H1 (cell line): ENCODE measurements around the gene NAV2. TPM values are rescaled to one million over a fixed set of nuclear protein-coding genes. Genes with fewer than 3 reads are reported as not detected.

Source experiments
- CTCF ChIA-PET: fragments of 300-600 bp; sonication (Branson Sonifier 250); formaldehyde crosslinking; loops from one replicate; lab custom pipeline; 2021; ENCODE audit not compliant: partially characterized antibody; lab: Charles Lee
- POLR2A ChIA-PET: fragments of 300-600 bp; sonication (Branson Sonifier 250); formaldehyde crosslinking; loops from one replicate; lab custom pipeline; 2021; ENCODE audit warnings: inconsistent platforms; ENCODE audit not compliant: partially characterized antibody; lab: Charles Lee
- DNase-seq, 2 experiments: peaks; one replicate each; pipeline versions ENCODE4 v3.0.0 to v3.0.0-alpha.2; 2010 to 2022; ENCODE audit warnings: low spot score in 2 of 2, low read depth in 1 of 2, mixed read lengths in 1 of 2
- FAIRE-seq: peaks from 2 replicates; lab custom pipeline; 2011; peaks lifted over from hg19 to GRCh38; lab: Jason Lieb, UNC
- H2AFZ ChIP-seq: 2 replicates; pipeline ENCODE4 v1.8.1; 2012; ENCODE audit warnings: low read length, inconsistent platforms
- H2AK5ac ChIP-seq: 2 replicates; pipeline ENCODE4 v1.6.1; 2013; ENCODE audit warnings: low read depth, low read length
- H2BK120ac ChIP-seq: replicated peaks from 2 replicates; pipeline ENCODE3; 2013; ENCODE audit warnings: low read depth, low read length, inconsistent platforms
- H2BK12ac ChIP-seq: 2 replicates; pipeline ENCODE4 v1.6.1; 2013; ENCODE audit warnings: low read depth, low read length
- H2BK15ac ChIP-seq: 2 replicates; pipeline ENCODE4 v1.6.1; 2013; ENCODE audit warnings: low read length
- H2BK20ac ChIP-seq: 2 replicates; pipeline ENCODE4 v1.6.1; 2013; ENCODE audit warnings: low read length
- H2BK5ac ChIP-seq: 2 replicates; pipeline ENCODE4 v1.6.1; 2013; ENCODE audit warnings: low read depth, low read length
- H3K14ac ChIP-seq: 2 replicates; pipeline ENCODE4 v1.6.1; 2013; ENCODE audit warnings: inconsistent platforms; ENCODE audit not compliant: insufficient read length
- H3K18ac ChIP-seq: 2 replicates; pipeline ENCODE4 v1.6.1; 2013; ENCODE audit warnings: low read length; ENCODE audit errors: extremely low read depth
- H3K23ac ChIP-seq: 2 replicates; pipeline ENCODE4 v1.6.1; 2013; ENCODE audit warnings: inconsistent platforms; ENCODE audit not compliant: insufficient read length
- H3K23me2 ChIP-seq: 2 replicates; pipeline ENCODE4 v1.6.1; 2013; ENCODE audit warnings: low read depth, low read length
- H3K27ac ChIP-seq: 2 replicates; pipeline ENCODE4 v1.6.1; 2011; ENCODE audit warnings: low read depth, low read length, inconsistent platforms
- H3K27me3 ChIP-seq, 4 experiments: replicated peaks in 1 of 4; 1 replicate in 1 of 4; 2 replicates in 3 of 4; pipeline versions ENCODE4 v1.6.1 to v1.8.1; 2011 to 2013; ENCODE audit warnings: low read length in 3 of 4, mild to moderate bottlenecking in 3 of 4, inconsistent platforms in 2 of 4, mixed read lengths in 2 of 4, moderate library complexity in 1 of 4; ENCODE audit not compliant: control insufficient read depth in 3 of 4, insufficient read depth in 3 of 4; ENCODE audit errors: extremely low read depth in 1 of 4
- H3K36me3 ChIP-seq, 4 experiments: 2 replicates each; pipeline versions ENCODE4 v1.6.1 to v1.8.1; 2011 to 2013; ENCODE audit warnings: mild to moderate bottlenecking in 4 of 4, low read length in 3 of 4, moderate library complexity in 2 of 4, control low read depth in 1 of 4, inconsistent platforms in 1 of 4; ENCODE audit not compliant: insufficient read depth in 4 of 4, control insufficient read depth in 2 of 4
- H3K4ac ChIP-seq: replicated peaks from 2 replicates; pipeline ENCODE3; 2013; ENCODE audit warnings: low read length, low read depth, mixed read lengths, inconsistent platforms; ENCODE audit not compliant: insufficient read length
- H3K4me1 ChIP-seq, 4 experiments: replicated peaks in 1 of 4; 1 replicate in 1 of 4; 2 replicates in 3 of 4; pipeline versions ENCODE4 v1.6.1 to v1.8.1; 2011 to 2013; ENCODE audit warnings: low read length in 3 of 4, inconsistent platforms in 2 of 4, mixed read lengths in 1 of 4; ENCODE audit not compliant: insufficient read depth in 4 of 4, control insufficient read depth in 3 of 4
- H3K4me2 ChIP-seq, 2 experiments: 2 replicates each; pipeline versions ENCODE4 v1.6.1 to v1.8.1; 2011 to 2013; ENCODE audit warnings: low read depth in 2 of 2, low read length in 2 of 2, control low read depth in 1 of 2, inconsistent platforms in 1 of 2, mild to moderate bottlenecking in 1 of 2; ENCODE audit not compliant: insufficient read depth in 1 of 2
- H3K4me3 ChIP-seq, 4 experiments: fragments of 200-600, 300-600 bp in 1 of 4; sonication (generic), shearing (Covaris generic), sonication (Bioruptor Twin) in 1 of 4; 2 replicates each; pipeline versions ENCODE4 v1.5.1 to v1.8.1; 2011 to 2016; ENCODE audit warnings: low read length in 4 of 4, low read depth in 3 of 4, control low read depth in 2 of 4, inconsistent platforms in 2 of 4, mild to moderate bottlenecking in 2 of 4, mixed read lengths in 1 of 4, moderate library complexity in 1 of 4; ENCODE audit not compliant: insufficient read depth in 2 of 4; ENCODE audit errors: extremely low read depth in 1 of 4
- H3K56ac ChIP-seq: replicated peaks from 2 replicates; pipeline ENCODE3; 2013; ENCODE audit warnings: low read depth, mild to moderate bottlenecking, mixed read lengths, low read length, inconsistent platforms; ENCODE audit not compliant: insufficient read length
- H3K79me1 ChIP-seq: 2 replicates; pipeline ENCODE4 v1.6.1; 2013; ENCODE audit warnings: low read depth, low read length, control low read depth
- H3K79me2 ChIP-seq, 2 experiments: 2 replicates each; pipeline versions ENCODE4 v1.6.1 to v1.8.1; 2012 to 2013; ENCODE audit warnings: low read length in 2 of 2, mild to moderate bottlenecking in 2 of 2, inconsistent platforms in 1 of 2; ENCODE audit not compliant: insufficient read depth in 2 of 2, control insufficient read depth in 1 of 2
- H3K9ac ChIP-seq, 4 experiments: replicated peaks in 1 of 4; 1 replicate in 1 of 4; 2 replicates in 3 of 4; pipeline versions ENCODE4 v1.6.1 to v1.8.1; 2011 to 2013; ENCODE audit warnings: low read depth in 3 of 4, low read length in 3 of 4, control low read depth in 2 of 4, mild to moderate bottlenecking in 2 of 4, moderate library complexity in 2 of 4, inconsistent platforms in 1 of 4; ENCODE audit errors: extremely low read depth in 1 of 4
- H3K9me3 ChIP-seq, 2 experiments: 2 replicates each; pipeline versions ENCODE4 v1.6.1 to v1.8.1; 2012 to 2013; ENCODE audit warnings: mild to moderate bottlenecking in 2 of 2, moderate library complexity in 2 of 2, control low read depth in 1 of 2, inconsistent platforms in 1 of 2, low read depth in 1 of 2, low read length in 1 of 2, mixed read lengths in 1 of 2; ENCODE audit not compliant: insufficient read depth in 2 of 2
- H4K20me1 ChIP-seq, 2 experiments: replicated peaks in 1 of 2; 2 replicates each; pipeline versions ENCODE3 to v1.8.1; 2011 to 2013; ENCODE audit warnings: inconsistent platforms in 2 of 2, low read length in 2 of 2, mild to moderate bottlenecking in 1 of 2; ENCODE audit not compliant: insufficient read depth in 2 of 2, control insufficient read depth in 1 of 2
- H4K5ac ChIP-seq: 2 replicates; pipeline ENCODE4 v1.6.1; 2013; ENCODE audit warnings: low read length, low read depth, mixed read lengths, inconsistent platforms; ENCODE audit not compliant: insufficient read length
- H4K8ac ChIP-seq: 2 replicates; pipeline ENCODE4 v1.8.0; 2013; ENCODE audit warnings: mild to moderate bottlenecking, moderate library complexity, low read length, inconsistent platforms; ENCODE audit not compliant: insufficient read depth; ENCODE audit errors: extremely low read depth
- H4K91ac ChIP-seq: replicated peaks from 2 replicates; pipeline ENCODE3; 2013; ENCODE audit warnings: low read length, mixed read lengths, inconsistent platforms; ENCODE audit not compliant: insufficient read length
- ATF3 ChIP-seq: IDR thresholded peaks from 2 replicates; pipeline ENCODE4 v1.6.1; 2011; ENCODE audit warnings: low read depth, mild to moderate bottlenecking, low read length; ENCODE audit not compliant: insufficient read depth
- CTBP2 ChIP-seq: IDR thresholded peaks from 2 replicates; pipeline ENCODE4 v1.7.0; 2011; ENCODE audit warnings: borderline replicate concordance, mild to moderate bottlenecking, moderate library complexity, mixed read lengths, low read length; ENCODE audit not compliant: insufficient read depth, insufficient read length
- GABPA ChIP-seq: IDR thresholded peaks from 2 replicates; pipeline ENCODE4 v1.6.1; 2011; ENCODE audit warnings: mild to moderate bottlenecking, low read length, moderate library complexity, borderline replicate concordance; ENCODE audit not compliant: insufficient read depth
- MAX ChIP-seq: IDR thresholded peaks from 2 replicates; pipeline ENCODE4 v1.6.1; 2012; ENCODE audit warnings: inconsistent platforms
- PHF8 ChIP-seq: fragments of 200-600 bp; sonication (generic); conservative IDR thresholded peaks from 2 replicates; pipeline ENCODE4 v1.7.1; 2012; ENCODE audit warnings: low read depth, mild to moderate bottlenecking, inconsistent platforms, low read length, moderate library complexity
- RFX5 ChIP-seq: IDR thresholded peaks from 2 replicates; pipeline ENCODE4 v1.6.1; 2011; ENCODE audit warnings: low read depth, low read length, improper control_type of control experiment, borderline replicate concordance
- SIX5 ChIP-seq: IDR thresholded peaks from 2 replicates; pipeline ENCODE4 v1.6.1; 2011; ENCODE audit warnings: mild to moderate bottlenecking, low read depth, low read length
- TCF12 ChIP-seq: IDR thresholded peaks from 2 replicates; pipeline ENCODE4 v1.6.1; 2011; ENCODE audit warnings: low read depth, mild to moderate bottlenecking, low read length
- ZNF274 ChIP-seq: IDR thresholded peaks from 2 replicates; pipeline ENCODE4 v1.7.0; 2012; ENCODE audit warnings: low read length, borderline replicate concordance; ENCODE audit errors: extremely low read depth
- WGBS, 2 experiments: shearing (Covaris generic) in 1 of 2; methylation state at CpG; one replicate each; pipeline versions ENCODE4 v1.1.6 to v1.1.7; 2013 to 2015; ENCODE audit warnings: low lambda C conversion rate in 2 of 2, mixed read lengths in 2 of 2, inconsistent platforms in 1 of 2, low coverage in 1 of 2, missing lambda C conversion rate in 1 of 2; ENCODE audit not compliant: insufficient replicate concordance in 2 of 2, insufficient coverage in 1 of 2, insufficient read length in 1 of 2; ENCODE audit errors: extremely low coverage in 1 of 2, missing lambda C conversion rate in 1 of 2; 5-methylcytosine and 5-hydroxymethylcytosine counted together
- polyA plus RNA-seq, 7 experiments: library from polyadenylated mRNA; depleted of rRNA in 3 of 7; stranded (reverse) in 5 of 7; unstranded in 2 of 7; fragments of >200 nt in 5 of 7; fragments of 200-250 nt in 2 of 7; gene quantifications; 1 replicate in 5 of 7; 2 replicates in 1 of 7; 4 replicates in 1 of 7; pipeline versions ENCODE4 v1.2.1 to v1.2.3, GENCODE V29; 2011 to 2013; ENCODE audit warnings: missing spikeins in 2 of 7, mixed read lengths in 2 of 7
- total RNA-seq: library from RNA; stranded (reverse); fragmentation: NEBNext Ultra II Directional; extraction: Animal tissue kit (Norgen Biotek cat#: 25700); gene quantifications from 2 replicates; pipeline ENCODE4 v1.2.1, GENCODE V29; 2021

Gene NAV2
- total and polyA plus RNA-seq, 2 of the 8 experiments (the other 6 are each of a cell fraction or from before 2014, with no cell fraction given) = 35.6 to 73.6 TPM

- DNase-seq = no peak
- Histone ChIP-seq H2AK5ac (no peak overlapping the region), H3K4me1 (no peaks in the 10 kb centered on the region), H3K79me2 (no peaks in the 10 kb centered on the region), H2BK20ac (no peak overlapping the region), H2AFZ (no peak overlapping the region), H3K4ac (no peak overlapping the region), H3K36me3 (peaks cover 21 to 86% (median 69%) of the 10 kb centered on the region in 4 experiments), H2BK120ac (no peak overlapping the region), H4K5ac (no peak overlapping the region), H4K91ac (no peak overlapping the region), H3K18ac (no peak overlapping the region), H3K79me1 (no peaks in the 10 kb centered on the region), H3K4me2 (no peak overlapping the region), H2BK15ac (no peak overlapping the region), H3K9ac (no peak overlapping the region), H3K14ac (no peak overlapping the region), H3K56ac (no peak overlapping the region), H2BK5ac (no peak overlapping the region), H3K23me2 (no peaks in the 10 kb centered on the region), H3K27me3 (no peaks in the 10 kb centered on the region), H2BK12ac (no peak overlapping the region), H3K27ac (no peak overlapping the region), H3K4me3 (no peak overlapping the region), H4K8ac (no peak overlapping the region), H3K23ac (no peak overlapping the region), H3K9me3 (no peaks in the 10 kb centered on the region), H4K20me1 (peaks cover 2 to 4% of the 10 kb centered on the region in 2 experiments)
- ChIA-PET CTCF (interaction anchor here (0.8 to 5.6 kb wide), 8 partner anchors 11 to 120 kb away, joined by 3 to 28 read pairs (median 4); no protein-coding TSS in a partner anchor), POLR2A (interaction anchor here (0.9 kb wide), 1 partner anchor 28 kb away, joined by 3 read pairs; no protein-coding TSS in a partner anchor)
- 90% methylated on average over 8 of the region's 8 CpGs; no CpG with 5 or more reads in 1 of the 2 experiments for WGBS, 2 experiments
- FAIRE-seq = no peak
- no peak for TF ChIP-seq SIX5
- no peak for TF ChIP-seq GABPA
- no peak for TF ChIP-seq ATF3
- no peak for TF ChIP-seq PHF8
- TF ChIP-seq TCF12 = no peak
- TF ChIP-seq MAX = no peak
- TF ChIP-seq RFX5 = no peak
- no peak for TF ChIP-seq CTBP2
- TF ChIP-seq ZNF274 = no peak
- TF ChIP-seq, all 59 proteins: peak for 0
Measured at GRCh38 chr11:20056950-20057943, 344.6 kb downstream of the NAV2 start.
